ENCODE results near the gene ELK3.
"Not testable (repeated sequence)": the region's sequence is repeated elsewhere in the genome, so short reads cannot be mapped to it uniquely, and the experiment has no call there.

ELK3 gene

GRCh38 chr12:96310067-96310466, 115.9 kb downstream of the ELK3 start:
- DNase-seq (ENCODE audit: low spot score): no peak

- no peak for DNase-seq (ENCODE audit: low spot score)
Observed at GRCh38 chr12:96311191-96311590, 117.0 kb downstream of the ELK3 start.

GRCh38 chr12:96313606-96314005, 119.4 kb downstream of the ELK3 start:
- DNase-seq (ENCODE audit: low spot score): no peak

GRCh38 chr12:96314723-96315122, 120.5 kb downstream of the ELK3 start:
- DNase-seq (ENCODE audit: low spot score): no peak

GRCh38 chr12:96315741-96316481, 121.7 kb downstream of the ELK3 start:
- DNase-seq (ENCODE audit: low spot score): not testable (repeated sequence)

- not testable (repeated sequence) for DNase-seq (ENCODE audit: low spot score)
Observed at GRCh38 chr12:96317801-96318200, 123.6 kb downstream of the ELK3 start.

Measured in hematopoietic multipotent progenitor cell treated with erythropoietin and hydrocortisone succinate and interleukin-3 and kit ligand, for 15 days (in vitro differentiated cells).